HG03521 (cell line): ENCODE results near the gene CMIP.
"Not testable (repeated sequence)": the region's sequence is repeated elsewhere in the genome, so short reads cannot be mapped to it uniquely, and the experiment has no call there.

Experiments used
- ATAC-seq: cut with Tn5 transposase; IDR thresholded peaks from one replicate; pipeline ENCODE4 v1.9.1; 2021; ENCODE audit warnings: mild to moderate bottlenecking, moderate library complexity; ENCODE audit not compliant: unreplicated experiment

The CMIP gene

DNA sequence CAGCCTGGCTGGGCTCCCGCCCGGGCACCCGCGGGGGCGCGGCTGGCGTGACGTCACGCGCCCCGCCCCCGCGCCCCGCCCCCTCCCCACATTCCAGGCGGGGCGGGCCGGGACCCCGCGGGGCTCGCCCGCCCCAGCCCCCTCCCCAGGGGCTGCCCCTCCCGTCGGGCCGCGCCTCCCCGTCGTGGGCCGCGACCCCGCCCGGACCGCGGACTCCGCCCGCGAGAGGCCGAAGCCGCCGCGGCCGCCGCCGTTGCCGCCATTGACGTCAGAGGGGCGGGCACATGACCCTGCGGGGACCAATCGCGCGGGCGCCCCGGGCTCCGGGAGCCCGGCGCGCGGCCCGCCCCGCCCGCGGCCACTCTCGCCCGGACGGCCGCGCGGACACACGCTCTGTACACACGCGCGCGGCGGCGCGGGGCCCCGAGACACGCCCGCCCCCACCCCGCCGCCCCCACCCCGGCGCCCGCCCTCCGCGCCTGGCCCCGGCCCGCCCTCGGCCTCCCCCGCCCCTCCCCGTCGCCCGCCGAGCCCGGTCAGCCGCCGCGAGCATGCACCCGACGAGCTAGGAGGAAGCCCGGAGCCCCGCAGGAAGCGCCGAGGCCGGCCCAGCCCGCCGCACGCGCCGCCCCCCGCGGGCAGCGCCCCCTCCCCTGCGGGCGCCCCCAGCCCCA, at the start of gene CMIP:
TSS of gene CMIP (plus strand) at position 361 of the 674 bp plus-strand sequence.
- peak; percentile 80 for ATAC-seq

GRCh38 chr16:81394966-81395655, 49.5 kb upstream of the CMIP start:
- no peak for ATAC-seq

- ATAC-seq = no peak
Measured at GRCh38 chr16:81397058-81397878, 47.3 kb upstream of the CMIP start.

- ATAC-seq = no peak
Measured at GRCh38 chr16:81397879-81398520, 46.6 kb upstream of the CMIP start.

- ATAC-seq = no peak
Measured at GRCh38 chr16:81399909-81400308, 44.7 kb upstream of the CMIP start.

- ATAC-seq = no peak
Measured at GRCh38 chr16:81401035-81401950, 43.3 kb upstream of the CMIP start.

GRCh38 chr16:81403208-81403600, 41.4 kb upstream of the CMIP start:
- ATAC-seq = no peak

GRCh38 chr16:81403601-81404391, 40.8 kb upstream of the CMIP start:
- ATAC-seq = peak; percentile 81

DNA sequence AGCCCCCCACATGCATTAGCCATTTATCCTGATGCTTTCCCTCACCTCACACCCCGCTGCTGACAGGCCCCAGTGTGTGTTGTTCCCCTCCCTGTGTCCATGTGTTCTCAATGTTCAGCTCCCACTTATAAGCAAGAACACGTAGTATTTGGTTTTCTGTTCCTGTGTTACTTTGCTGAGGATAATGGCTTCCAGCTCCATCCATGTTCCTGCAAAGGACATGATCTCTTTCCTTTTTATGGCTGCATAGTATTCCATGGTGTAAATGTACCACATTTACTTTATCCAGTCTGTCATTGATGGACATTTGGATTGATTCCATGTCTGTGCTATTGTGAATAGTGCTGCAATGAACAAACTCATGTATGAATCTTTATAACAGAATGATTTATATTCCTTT, 39.6 kb upstream of the CMIP start:
- not testable (repeated sequence) for ATAC-seq

DNA sequence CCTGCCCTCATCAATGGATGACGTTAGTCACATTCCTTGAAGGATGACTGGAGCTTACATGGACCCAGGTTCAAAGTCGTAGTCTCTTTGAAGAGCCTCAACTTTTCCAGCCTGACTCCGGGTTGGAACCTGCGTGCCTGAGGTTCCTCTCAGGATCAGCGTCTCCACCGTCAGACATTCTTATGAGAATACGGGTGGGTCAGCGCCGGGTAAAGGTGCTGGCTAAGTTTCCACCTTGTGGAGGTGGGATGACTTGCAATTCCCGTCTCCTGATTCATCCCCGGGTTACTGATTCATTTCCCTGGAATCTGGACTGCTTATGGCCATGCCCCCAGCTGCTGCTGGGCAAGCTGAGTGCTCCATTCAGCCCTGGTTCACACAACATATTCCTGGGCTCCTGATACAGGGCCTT, 38.9 kb upstream of the CMIP start:
- no peak for ATAC-seq

- ATAC-seq = no peak
Measured at GRCh38 chr16:81408409-81408950, 36.1 kb upstream of the CMIP start.

DNA sequence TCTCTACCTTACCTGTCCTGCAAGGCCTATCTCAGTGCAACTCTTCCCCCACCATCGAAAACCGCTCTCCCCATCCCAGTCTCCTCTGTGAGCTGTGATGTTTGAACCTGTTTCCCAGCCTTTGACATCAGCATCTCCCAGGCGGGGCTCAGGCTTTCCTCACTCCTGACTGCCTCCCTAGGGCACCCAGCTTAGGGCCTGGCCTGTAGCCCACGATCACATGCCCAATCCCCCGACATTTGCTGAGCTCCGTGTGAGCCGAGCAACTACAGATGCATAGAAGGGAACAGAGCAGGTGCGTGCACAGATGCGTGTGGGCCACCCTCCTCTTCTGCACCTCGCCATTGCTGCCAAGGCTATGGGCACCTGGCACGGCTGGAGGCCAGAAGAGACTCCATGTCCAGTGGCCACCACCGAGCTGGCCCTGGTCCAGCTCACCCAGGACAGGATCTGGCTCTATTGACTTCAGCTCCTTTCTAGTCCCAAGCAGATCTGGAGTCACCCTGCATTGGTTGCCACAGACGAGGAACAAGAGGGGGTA, 35.5 kb upstream of the CMIP start:
- ATAC-seq = no peak

DNA sequence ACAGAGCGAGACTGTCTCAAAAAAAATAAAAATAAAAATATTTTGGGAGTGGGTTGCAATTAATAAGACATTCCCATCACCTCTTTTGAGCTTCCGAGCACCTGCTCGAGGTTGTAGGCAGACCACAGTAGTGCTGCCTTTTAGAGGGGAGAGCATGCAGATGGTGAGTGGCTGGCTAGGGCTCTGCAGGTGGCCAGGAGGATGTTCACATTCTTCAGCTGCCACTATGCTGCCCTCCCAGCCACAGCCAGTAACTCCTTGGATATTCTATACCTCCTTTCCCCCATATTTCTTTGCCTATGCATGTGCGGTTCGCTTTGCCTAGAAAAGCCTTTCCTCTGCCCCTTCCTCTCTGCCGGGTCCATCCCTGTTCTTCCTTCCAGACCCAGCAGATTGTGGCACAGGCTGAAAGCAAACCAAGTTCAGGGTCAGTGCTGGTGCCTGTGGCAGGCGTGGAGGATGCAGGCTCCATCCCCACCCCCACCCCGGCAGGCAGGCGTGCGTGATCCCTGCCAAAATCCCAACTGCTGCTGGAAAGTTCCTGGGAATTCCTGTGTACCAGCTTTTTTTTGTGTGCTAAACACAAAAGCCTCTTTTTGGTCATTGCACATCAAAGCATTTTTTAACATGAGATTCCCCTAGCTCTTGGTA, 33.8 kb upstream of the CMIP start:
- ATAC-seq = no peak

DNA sequence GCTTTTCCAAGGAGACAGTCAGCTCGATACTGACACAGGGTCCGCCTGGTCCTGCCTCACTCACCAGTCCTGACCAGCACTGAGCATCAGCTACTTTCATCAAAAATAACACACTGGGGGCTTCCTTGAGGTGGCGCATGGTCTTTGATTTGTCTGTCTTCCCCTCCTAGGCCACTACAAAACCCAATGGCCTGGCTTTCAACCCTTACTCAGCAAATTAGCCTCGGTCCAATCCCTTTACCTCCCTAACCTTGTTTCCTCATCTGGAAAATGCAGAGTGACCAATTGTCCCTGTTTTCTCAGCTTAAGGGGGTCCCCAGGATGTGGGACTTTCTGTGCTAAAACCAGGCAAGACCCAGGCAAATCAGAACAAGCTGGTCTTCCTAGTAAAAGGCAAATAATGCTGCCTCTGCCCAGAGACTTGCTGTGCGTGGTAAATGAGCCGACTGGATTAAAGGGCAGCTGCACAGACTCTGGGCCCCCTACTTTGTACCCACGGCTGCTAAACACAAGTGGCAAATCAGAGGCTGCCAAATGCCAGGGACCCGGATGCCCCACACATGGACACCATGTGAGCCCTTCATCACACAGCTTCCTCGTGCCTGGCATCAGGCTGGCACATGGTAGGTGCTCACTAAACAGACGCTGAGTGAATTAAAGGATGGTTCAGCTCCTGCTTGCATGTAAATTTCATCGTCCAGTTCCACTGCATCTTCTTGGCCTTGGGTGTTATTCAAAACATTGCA, 31.2 kb upstream of the CMIP start:
- no peak for ATAC-seq

DNA sequence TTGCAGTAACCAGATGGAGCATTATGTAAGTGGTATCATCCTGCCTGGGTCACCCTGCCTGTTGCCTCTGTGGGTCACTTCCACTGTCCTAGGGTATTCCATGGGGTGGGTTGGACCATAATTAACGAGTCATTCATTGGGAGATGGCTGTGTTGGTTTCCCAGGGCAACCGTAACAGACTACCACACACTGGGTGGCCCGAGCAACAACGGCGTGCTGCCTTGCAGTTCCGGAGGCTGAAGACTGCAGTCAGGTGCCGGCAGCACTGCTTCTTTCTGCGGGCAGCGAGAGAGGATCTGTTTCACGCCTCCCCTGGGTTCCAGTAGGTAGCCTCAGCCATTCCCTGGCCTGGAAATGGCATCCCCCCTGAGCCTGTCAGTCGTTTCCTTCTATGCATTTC, 28.9 kb upstream of the CMIP start:
- no peak for ATAC-seq

DNA sequence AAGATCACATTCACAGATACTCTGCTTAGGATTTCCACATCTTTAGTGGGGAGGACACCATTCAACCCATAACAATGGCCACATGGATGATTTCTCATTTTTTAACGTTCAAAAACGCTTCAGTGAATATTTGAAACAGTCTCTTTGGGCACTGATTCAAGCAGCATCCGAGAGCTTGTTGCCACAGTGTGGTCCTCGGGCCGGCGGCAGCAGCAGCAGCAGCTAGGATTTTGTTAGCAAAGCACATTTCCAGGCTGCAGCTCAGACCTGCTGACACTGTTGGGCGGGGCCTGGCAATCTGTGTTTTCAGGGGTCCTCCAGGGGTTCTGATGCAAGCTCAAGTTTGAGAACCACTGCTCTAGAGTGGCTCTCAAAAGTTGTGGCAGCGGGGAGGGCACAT, 27.9 kb upstream of the CMIP start:
- no peak for ATAC-seq

DNA sequence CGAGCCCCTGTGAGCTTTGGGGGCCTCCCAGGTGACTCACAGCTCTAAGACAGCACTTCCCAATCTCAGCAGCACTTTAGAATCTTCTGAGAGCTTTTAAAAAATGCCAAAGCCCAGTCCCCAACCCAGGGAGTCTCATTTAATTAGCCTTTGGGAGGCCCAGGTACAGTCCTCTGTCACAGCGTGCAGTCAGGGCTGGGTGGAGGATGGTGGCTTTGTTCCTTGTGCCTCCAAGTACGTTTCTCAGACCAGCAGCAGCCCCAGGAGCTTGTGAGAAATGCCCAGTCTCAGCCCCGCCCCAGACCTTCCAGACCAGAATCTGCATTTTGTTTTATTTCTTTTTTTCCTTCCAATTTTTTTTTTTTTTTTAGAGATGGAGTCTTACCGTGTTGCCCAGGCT, 27.4 kb upstream of the CMIP start:
- ATAC-seq = no peak

DNA sequence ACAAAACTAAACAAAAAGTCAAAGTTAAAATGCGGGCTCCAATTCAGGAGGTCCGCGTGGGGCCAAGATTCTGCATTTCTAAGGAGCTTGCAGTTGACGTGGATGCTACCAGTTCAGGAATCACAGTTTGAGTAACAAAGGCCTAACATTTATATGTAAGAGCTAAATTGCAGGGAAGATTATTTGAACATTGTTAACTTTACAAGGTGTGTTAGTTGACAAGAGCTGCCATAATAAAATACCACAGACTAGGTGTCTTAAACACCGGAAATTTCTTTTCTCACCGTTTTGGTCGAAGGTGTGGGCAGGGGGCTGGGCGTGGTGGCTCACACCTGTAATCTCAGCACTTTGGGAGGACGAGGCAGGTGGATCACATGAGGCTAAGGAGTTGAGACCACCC, 24.8 kb upstream of the CMIP start:
- ATAC-seq = no peak
